Breast epithelium (tissue), 3 donors: ENCODE measurements around the gene JAG1.

Source experiments
- POLR2A ChIP-seq: fragments of 450-650 bp; IDR thresholded peaks from one replicate; pipeline ENCODE4 v1.6.1; 2016; ENCODE audit warnings: antibody characterized with exemption, mild to moderate bottlenecking, moderate library complexity
- POLR2AphosphoS5 ChIP-seq, 3 donors: sonication (generic); formaldehyde crosslinking; IDR thresholded peaks; one replicate each; pipeline ENCODE4 v1.6.1; 2017; ENCODE audit warnings: antibody characterized with exemption in 3 of 3
- TF ChIP-seq, protein P1 (sequence below), 3 donors: fragments of 450-650 bp; IDR thresholded peaks; one replicate each; pipeline ENCODE4 v1.5.1; 2016 to 2017; ENCODE audit warnings: antibody characterized with exemption in 3 of 3, mild to moderate bottlenecking in 3 of 3, moderate library complexity in 3 of 3

DNA sequence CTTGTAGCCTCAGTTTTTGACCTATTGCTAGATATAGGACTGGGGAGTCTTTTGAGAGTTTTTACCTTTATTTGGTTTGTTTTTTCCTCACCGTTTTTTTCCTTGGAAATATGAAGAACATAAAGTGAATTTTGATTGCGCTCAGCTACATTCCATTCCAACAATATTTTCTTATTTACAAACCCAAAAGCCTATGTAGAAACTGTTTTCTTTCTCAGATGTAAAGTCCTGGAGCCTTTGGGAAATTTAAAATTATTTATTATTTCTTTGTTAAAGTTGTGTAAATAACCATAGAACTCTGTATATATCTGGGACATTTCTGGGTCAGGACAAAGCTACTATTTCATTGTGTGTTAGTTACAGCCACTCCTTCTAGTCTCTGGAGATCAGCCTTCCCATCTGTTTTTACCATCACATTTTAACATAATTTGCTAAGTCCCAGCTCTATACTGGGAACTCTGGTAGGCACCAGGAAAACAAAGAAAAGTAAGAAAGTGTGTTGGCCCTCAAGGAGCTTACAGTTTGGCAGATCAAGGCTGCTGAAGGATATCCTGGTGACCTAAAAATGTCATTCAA lies 68.8 kb downstream of the JAG1 start:
- TF ChIP-seq, protein P1, sequence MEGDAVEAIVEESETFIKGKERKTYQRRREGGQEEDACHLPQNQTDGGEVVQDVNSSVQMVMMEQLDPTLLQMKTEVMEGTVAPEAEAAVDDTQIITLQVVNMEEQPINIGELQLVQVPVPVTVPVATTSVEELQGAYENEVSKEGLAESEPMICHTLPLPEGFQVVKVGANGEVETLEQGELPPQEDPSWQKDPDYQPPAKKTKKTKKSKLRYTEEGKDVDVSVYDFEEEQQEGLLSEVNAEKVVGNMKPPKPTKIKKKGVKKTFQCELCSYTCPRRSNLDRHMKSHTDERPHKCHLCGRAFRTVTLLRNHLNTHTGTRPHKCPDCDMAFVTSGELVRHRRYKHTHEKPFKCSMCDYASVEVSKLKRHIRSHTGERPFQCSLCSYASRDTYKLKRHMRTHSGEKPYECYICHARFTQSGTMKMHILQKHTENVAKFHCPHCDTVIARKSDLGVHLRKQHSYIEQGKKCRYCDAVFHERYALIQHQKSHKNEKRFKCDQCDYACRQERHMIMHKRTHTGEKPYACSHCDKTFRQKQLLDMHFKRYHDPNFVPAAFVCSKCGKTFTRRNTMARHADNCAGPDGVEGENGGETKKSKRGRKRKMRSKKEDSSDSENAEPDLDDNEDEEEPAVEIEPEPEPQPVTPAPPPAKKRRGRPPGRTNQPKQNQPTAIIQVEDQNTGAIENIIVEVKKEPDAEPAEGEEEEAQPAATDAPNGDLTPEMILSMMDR (IDR thresholded peaks at IDR 0.05), result no peak
- no peak for TF ChIP-seq POLR2A
- no peak for TF ChIP-seq POLR2AphosphoS5 (IDR thresholded peaks at IDR 0.05)
